Sigmoid colon (tissue), 7 donors: Measurements from ENCODE around the gene ST6GALNAC3. TPM values are rescaled to one million over a fixed set of nuclear protein-coding genes. Genes with fewer than 3 reads are reported as not detected.

Experiments used
- DNase-seq: peaks from one replicate; pipeline ENCODE4 v3.0.0-alpha.2; 2019
- H3K27ac ChIP-seq, 4 donors: fragments of 200-600 bp; sonication (generic); one replicate each; pipeline ENCODE4 v1.5.1; 2016 to 2019; ENCODE audit warnings: mild to moderate bottlenecking in 1 of 4
- H3K27me3 ChIP-seq, 3 donors: fragments of 200-600 bp; sonication (generic); one replicate each; pipeline ENCODE4 v1.5.1; 2019; ENCODE audit warnings: mild to moderate bottlenecking in 1 of 3
- H3K36me3 ChIP-seq, 4 donors: fragments of 200-600 bp; sonication (generic); one replicate each; pipeline ENCODE4 v1.5.1; 2016 to 2019
- H3K4me1 ChIP-seq, 4 donors: fragments of 200-600 bp; sonication (generic); one replicate each; pipeline ENCODE4 v1.5.1; 2017 to 2019
- H3K4me3 ChIP-seq, 4 donors: fragments of 200-600 bp; sonication (generic); one replicate each; pipeline ENCODE4 v1.5.1; 2017 to 2019; ENCODE audit warnings: mild to moderate bottlenecking in 2 of 4, moderate library complexity in 1 of 4
- H3K9me3 ChIP-seq, 4 donors: fragments of 200-600 bp in 3 of 4; sonication (generic) in 3 of 4; one replicate each; pipeline versions ENCODE4 v1.5.1 to v1.6.1; 2013 to 2019
- EP300 ChIP-seq, 4 donors: sonication (generic); formaldehyde crosslinking; IDR thresholded peaks; one replicate each; pipeline ENCODE4 v1.6.1; 2017; ENCODE audit warnings: antibody characterized with exemption in 4 of 4
- POLR2A ChIP-seq, 2 donors: fragments of 450-650 bp; IDR thresholded peaks; one replicate each; pipeline ENCODE4 v1.6.1; 2016; ENCODE audit warnings: antibody characterized with exemption in 2 of 2, mild to moderate bottlenecking in 2 of 2, moderate library complexity in 2 of 2
- POLR2AphosphoS5 ChIP-seq, 4 donors: sonication (generic); formaldehyde crosslinking; IDR thresholded peaks; one replicate each; pipeline ENCODE4 v1.6.1; 2017; ENCODE audit warnings: antibody characterized with exemption in 4 of 4
- WGBS, 2 donors: extraction: QIAGEN DNeasy Blood & Tissue Kit; methylation state at CpG; one replicate each; pipeline ENCODE4 v1.1.7; 2013; 5-methylcytosine and 5-hydroxymethylcytosine counted together
- intact Hi-C: fragments of 100-400 bp; cut with DNase I; formaldehyde crosslinking; loops from one replicate; pipeline ENCODE4 v1.15.1; 2023
- polyA plus RNA-seq, 3 donors: library from polyadenylated mRNA; stranded (reverse); fragments of 200-250 nt; gene quantifications; one replicate each; pipeline ENCODE4 v1.2.3, GENCODE V29; 2013
- total RNA-seq, 4 donors: library from RNA; depleted of rRNA; stranded (reverse); fragments of >200 nt; gene quantifications; one replicate each; pipeline ENCODE4 v1.1.0, GENCODE V29; 2016
- TF ChIP-seq, protein P1 (sequence below), 4 experiments: fragments of 450-650 bp in 3 of 4; fragments of 200-600 bp in 1 of 4; IDR thresholded peaks; one replicate each; pipeline ENCODE4 v1.5.1; 2016 to 2019; ENCODE audit warnings: antibody characterized with exemption in 4 of 4, mild to moderate bottlenecking in 3 of 4, moderate library complexity in 2 of 4
- donor health status: healthy with polysubstance abuse.
- donor health status: Bipolar disorder and iron deficiency.
- donor health status: healthy.

ST6GALNAC3 gene
- total and polyA plus RNA-seq, 7 donors, result 1.6 to 7.5 (median 2.5) TPM

DNA sequence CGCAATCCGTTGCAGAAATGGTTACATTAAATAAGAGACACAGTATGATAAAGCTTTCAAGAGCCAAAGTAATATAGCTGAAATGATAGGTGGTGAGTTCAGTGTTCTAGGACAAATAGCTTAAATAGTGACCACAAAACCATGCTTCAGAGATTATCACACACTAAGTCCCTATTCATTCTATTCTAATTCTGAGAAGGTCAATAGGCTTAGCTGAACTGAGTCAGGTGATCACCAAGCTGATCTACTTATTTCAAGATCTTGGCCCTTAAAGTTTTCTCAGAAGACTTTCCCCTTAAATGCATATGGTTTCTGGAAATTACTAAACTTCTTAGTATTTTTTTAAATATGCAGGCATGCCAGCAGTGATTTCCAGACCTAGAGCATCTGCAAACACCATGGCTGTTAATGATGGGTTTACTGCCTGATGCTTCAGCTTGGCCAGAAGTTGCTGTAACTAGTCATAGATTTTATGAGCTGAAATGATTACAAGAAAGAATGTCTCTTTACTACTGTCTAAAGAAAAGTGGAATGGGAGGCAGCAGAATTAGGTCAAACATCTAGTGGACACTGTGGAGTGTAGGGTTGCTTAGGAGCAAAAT lies 242.9 kb downstream of the ST6GALNAC3 start:
- Histone ChIP-seq H3K27me3 (no peaks in the 10 kb centered on the region), H3K27ac (no peak overlapping the region), H3K4me1 (peaks cover 0 to 14% (median 7%) of the 10 kb centered on the region in 4 donors), H3K36me3 (no peaks in the 10 kb centered on the region), H3K4me3 (no peak overlapping the region), H3K9me3 (no peaks in the 10 kb centered on the region)
- 95 to 96% methylated on average over 2 of the region's 2 CpGs for WGBS, 2 donors
- TF ChIP-seq POLR2A (IDR thresholded peaks at IDR 0.05) (no peak), EP300 (IDR thresholded peaks at IDR 0.05) (peak in 1 of 4 donors; percentile 1)
- no peak for DNase-seq
- intact Hi-C loops, result no loop called here

GRCh38 chr1:76330991-76331603 lies 256.6 kb downstream of the ST6GALNAC3 start:
- intact Hi-C loops, result loop anchor here (5.0 kb wide), 1 partner anchor 796 kb away; no protein-coding TSS in a partner anchor
- no peak for DNase-seq
- Histone ChIP-seq H3K36me3 (no peaks in the 10 kb centered on the region), H3K27ac (no peak overlapping the region), H3K9me3 (no peaks in the 10 kb centered on the region), H3K4me1 (peaks cover 0 to 3% (median 0%) of the 10 kb centered on the region in 4 donors), H3K27me3 (no peaks in the 10 kb centered on the region), H3K4me3 (no peak overlapping the region)
- 7 to 20% methylated on average over 3 of the region's 3 CpGs for WGBS, 2 donors
- TF ChIP-seq POLR2A (IDR thresholded peaks at IDR 0.05), result no peak
- TF ChIP-seq POLR2AphosphoS5 (IDR thresholded peaks at IDR 0.05), result no peak
- TF ChIP-seq, protein P1, sequence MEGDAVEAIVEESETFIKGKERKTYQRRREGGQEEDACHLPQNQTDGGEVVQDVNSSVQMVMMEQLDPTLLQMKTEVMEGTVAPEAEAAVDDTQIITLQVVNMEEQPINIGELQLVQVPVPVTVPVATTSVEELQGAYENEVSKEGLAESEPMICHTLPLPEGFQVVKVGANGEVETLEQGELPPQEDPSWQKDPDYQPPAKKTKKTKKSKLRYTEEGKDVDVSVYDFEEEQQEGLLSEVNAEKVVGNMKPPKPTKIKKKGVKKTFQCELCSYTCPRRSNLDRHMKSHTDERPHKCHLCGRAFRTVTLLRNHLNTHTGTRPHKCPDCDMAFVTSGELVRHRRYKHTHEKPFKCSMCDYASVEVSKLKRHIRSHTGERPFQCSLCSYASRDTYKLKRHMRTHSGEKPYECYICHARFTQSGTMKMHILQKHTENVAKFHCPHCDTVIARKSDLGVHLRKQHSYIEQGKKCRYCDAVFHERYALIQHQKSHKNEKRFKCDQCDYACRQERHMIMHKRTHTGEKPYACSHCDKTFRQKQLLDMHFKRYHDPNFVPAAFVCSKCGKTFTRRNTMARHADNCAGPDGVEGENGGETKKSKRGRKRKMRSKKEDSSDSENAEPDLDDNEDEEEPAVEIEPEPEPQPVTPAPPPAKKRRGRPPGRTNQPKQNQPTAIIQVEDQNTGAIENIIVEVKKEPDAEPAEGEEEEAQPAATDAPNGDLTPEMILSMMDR (IDR thresholded peaks at IDR 0.05), result peak; percentile 10 to 69 (median 63)
- TF ChIP-seq EP300 (IDR thresholded peaks at IDR 0.05), result no peak

- intact Hi-C loops, result no loop called here
- Histone ChIP-seq H3K27ac (no peak overlapping the region), H3K4me3 (no peak overlapping the region), H3K9me3 (no peaks in the 10 kb centered on the region), H3K27me3 (no peaks in the 10 kb centered on the region), H3K4me1 (peaks cover 0 to 12% (median 5%) of the 10 kb centered on the region in 4 donors), H3K36me3 (no peaks in the 10 kb centered on the region)
- no peak for DNase-seq
- TF ChIP-seq, protein P1 (IDR thresholded peaks at IDR 0.05), result no peak
- TF ChIP-seq EP300 (IDR thresholded peaks at IDR 0.05) (no peak), POLR2A (IDR thresholded peaks at IDR 0.05) (no peak), POLR2AphosphoS5 (IDR thresholded peaks at IDR 0.05) (no peak)
Measured at GRCh38 chr1:76335882-76336281, 261.3 kb downstream of the ST6GALNAC3 start.

- Histone ChIP-seq H3K36me3 (no peaks in the 10 kb centered on the region), H3K4me3 (no peak overlapping the region), H3K27ac (no peak overlapping the region), H3K27me3 (no peaks in the 10 kb centered on the region), H3K9me3 (no peaks in the 10 kb centered on the region), H3K4me1 (peaks cover 0 to 12% (median 3%) of the 10 kb centered on the region in 4 donors)
- peak; percentile 67 for DNase-seq
- TF ChIP-seq POLR2A (IDR thresholded peaks at IDR 0.05) (no peak), POLR2AphosphoS5 (IDR thresholded peaks at IDR 0.05) (no peak)
- TF ChIP-seq, protein P1 (IDR thresholded peaks at IDR 0.05), result no peak
- intact Hi-C loops, result no loop called here
- WGBS, 2 donors, result 76 to 85% methylated on average over 8 of the region's 8 CpGs
Measured at GRCh38 chr1:76336931-76337371, 262.4 kb downstream of the ST6GALNAC3 start.

- WGBS, 2 donors, result 84 to 86% methylated on average over 7 of the region's 7 CpGs
- H3K27ac ChIP-seq, result no peak overlapping the region
- no peaks in the 10 kb centered on the region for H3K36me3 ChIP-seq
- no peak for TF ChIP-seq POLR2A (IDR thresholded peaks at IDR 0.05)
- no peak for TF ChIP-seq POLR2AphosphoS5 (IDR thresholded peaks at IDR 0.05)
- no peak for TF ChIP-seq EP300 (IDR thresholded peaks at IDR 0.05)
- TF ChIP-seq, protein P1 (IDR thresholded peaks at IDR 0.05), result no peak
- no peak overlapping the region for H3K4me3 ChIP-seq
- intact Hi-C loops, result no loop called here
- H3K4me1 ChIP-seq, result peaks cover 0 to 12% (median 3%) of the 10 kb centered on the region in 4 donors
- no peaks in the 10 kb centered on the region for H3K27me3 ChIP-seq
- H3K9me3 ChIP-seq, result no peaks in the 10 kb centered on the region
- no peak for DNase-seq
Measured at GRCh38 chr1:76337542-76338219, 263.1 kb downstream of the ST6GALNAC3 start.
